ENCODE data around the gene TSKU.

DNA sequence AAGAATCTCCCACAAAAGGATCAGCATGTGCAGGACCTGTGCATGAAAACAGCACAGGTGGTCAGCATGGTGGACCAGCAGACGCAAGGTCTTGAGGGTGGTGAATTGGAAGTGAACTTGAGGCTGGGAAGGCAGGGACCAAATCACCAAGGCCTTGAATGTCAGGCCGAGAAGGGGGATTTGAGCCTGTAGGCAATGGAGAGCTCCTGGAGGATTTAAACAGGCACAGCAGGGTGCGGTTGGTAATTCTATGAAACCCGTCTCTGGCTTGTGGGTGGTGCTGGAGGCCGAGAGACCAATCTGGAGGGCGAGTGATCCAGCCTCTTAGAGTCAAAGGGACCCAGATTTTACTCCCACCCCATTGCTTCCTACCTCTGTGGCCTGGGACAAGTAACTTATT, 2.4 kb downstream of the TSKU start:
- TF ChIP-seq EZH2phosphoT487 (IDR thresholded peaks at IDR 0.05) (no peak), CTCF (IDR thresholded peaks at IDR 0.05) (no peak)
